ENCODE results near the gene LIAS.

LIAS gene

GRCh38 chr4:39441593-39441992, 17.3 kb upstream of the LIAS start:
- H3K4me2 ChIP-seq (ENCODE audit: low read depth, low read length, poor library complexity, severe bottlenecking), result no peak overlapping the region
- H3F3A ChIP-seq (ENCODE audit: insufficient read depth), result 0 out of 2 replicates have a peak, but pooled peaks cover 4% of the 10 kb centered on the region
- no peak overlapping the region for H3K9ac ChIP-seq (ENCODE audit: low read length)
- H2AFZ ChIP-seq (ENCODE audit: low read depth, low read length, severe bottlenecking), result no peak overlapping the region
- H3K79me2 ChIP-seq (ENCODE audit: insufficient read depth, low read length), result no peaks in the 10 kb centered on the region
- no peak overlapping the region for H3K4me3 ChIP-seq (ENCODE audit: insufficient read depth, low read length, poor library complexity, severe bottlenecking)
- H3K9me3 ChIP-seq (ENCODE audit: insufficient read depth, low read length), result no peaks in the 10 kb centered on the region
- no peak for TF ChIP-seq CTCF (IDR thresholded peaks at IDR 0.05; ENCODE audit: insufficient read depth, low read length, poor library complexity, severe bottlenecking)
- no peak for TF ChIP-seq EZH2phosphoT487 (conservative IDR thresholded peaks at IDR 0.05; ENCODE audit: low read length)
- no peaks in the 10 kb centered on the region for H4K20me1 ChIP-seq (ENCODE audit: low read depth, low read length)
- no peaks in the 10 kb centered on the region for H3K9me2 ChIP-seq (replicated peaks; ENCODE audit: insufficient read depth, low read length)
- H3K27ac ChIP-seq (ENCODE audit: low read depth, low read length), result no peak overlapping the region
- no peaks in the 10 kb centered on the region for H3K36me3 ChIP-seq (ENCODE audit: low read length)
- H3K27me3 ChIP-seq (ENCODE audit: low read length), result no peaks in the 10 kb centered on the region

- Histone ChIP-seq H3K9ac (ENCODE audit: low read length) (no peak overlapping the region), H3K9me3 (ENCODE audit: insufficient read depth, low read length) (no peaks in the 10 kb centered on the region), H3K79me2 (ENCODE audit: insufficient read depth, low read length) (no peaks in the 10 kb centered on the region), H3F3A (ENCODE audit: insufficient read depth) (peaks cover 14% of the 10 kb centered on the region), H3K4me2 (ENCODE audit: low read depth, low read length, poor library complexity, severe bottlenecking) (no peak overlapping the region), H3K27me3 (ENCODE audit: low read length) (no peaks in the 10 kb centered on the region), H3K36me3 (ENCODE audit: low read length) (no peaks in the 10 kb centered on the region), H2AFZ (ENCODE audit: low read depth, low read length, severe bottlenecking) (no peak overlapping the region), H3K27ac (ENCODE audit: low read depth, low read length) (no peak overlapping the region), H4K20me1 (ENCODE audit: low read depth, low read length) (no peaks in the 10 kb centered on the region), H3K4me3 (ENCODE audit: insufficient read depth, low read length, poor library complexity, severe bottlenecking) (no peak overlapping the region), H3K9me2 (replicated peaks; ENCODE audit: insufficient read depth, low read length) (no peaks in the 10 kb centered on the region)
- TF ChIP-seq EZH2phosphoT487 (conservative IDR thresholded peaks at IDR 0.05; ENCODE audit: low read length) (no peak), CTCF (IDR thresholded peaks at IDR 0.05; ENCODE audit: insufficient read depth, low read length, poor library complexity, severe bottlenecking) (no peak)
Measured at GRCh38 chr4:39442998-39443397, 15.9 kb upstream of the LIAS start.

GRCh38 chr4:39446483-39446841, 12.4 kb upstream of the LIAS start:
- Histone ChIP-seq H3K4me2 (ENCODE audit: low read depth, low read length, poor library complexity, severe bottlenecking) (no peak overlapping the region), H3K4me3 (ENCODE audit: insufficient read depth, low read length, poor library complexity, severe bottlenecking) (no peak overlapping the region)

More at GRCh38 chr4:39446483-39446841, 12.4 kb upstream of the LIAS start:
- Histone ChIP-seq H3K79me2 (ENCODE audit: insufficient read depth, low read length) (no peaks in the 10 kb centered on the region), H3K27me3 (ENCODE audit: low read length) (no peaks in the 10 kb centered on the region), H2AFZ (ENCODE audit: low read depth, low read length, severe bottlenecking) (no peak overlapping the region), H3K36me3 (ENCODE audit: low read length) (peaks cover 7% of the 10 kb centered on the region), H3K27ac (ENCODE audit: low read depth, low read length) (no peak overlapping the region), H3F3A (ENCODE audit: insufficient read depth) (peaks cover 47% of the 10 kb centered on the region), H3K9me2 (replicated peaks; ENCODE audit: insufficient read depth, low read length) (no peaks in the 10 kb centered on the region), H3K9ac (ENCODE audit: low read length) (no peak overlapping the region), H3K9me3 (ENCODE audit: insufficient read depth, low read length) (no peaks in the 10 kb centered on the region), H4K20me1 (ENCODE audit: low read depth, low read length) (peaks cover 11% of the 10 kb centered on the region; the same call in 1 of the 2 replicates)
- no peak for TF ChIP-seq EZH2phosphoT487 (conservative IDR thresholded peaks at IDR 0.05; ENCODE audit: low read length)
- TF ChIP-seq CTCF (IDR thresholded peaks at IDR 0.05; ENCODE audit: insufficient read depth, low read length, poor library complexity, severe bottlenecking), result no peak
